GM23248 (cell line): ENCODE measurements around the gene CXorf58.

ENCODE experiments used
- EZH2 ChIP-seq: fragments of 200-600 bp; sonication (generic); IDR thresholded peaks from 2 replicates; pipeline ENCODE4 v1.6.1; 2018; ENCODE audit warnings: antibody characterized with exemption, mild to moderate bottlenecking; ENCODE audit not compliant: insufficient read depth, poor library complexity, severe bottlenecking
- EZH2phosphoT487 ChIP-seq: fragments of 200-600 bp; sonication (generic); IDR thresholded peaks from 2 replicates; pipeline ENCODE4 v1.6.1; 2018; ENCODE audit warnings: antibody characterized with exemption, moderate library complexity, mild to moderate bottlenecking, low read depth; ENCODE audit not compliant: insufficient read depth

DNA sequence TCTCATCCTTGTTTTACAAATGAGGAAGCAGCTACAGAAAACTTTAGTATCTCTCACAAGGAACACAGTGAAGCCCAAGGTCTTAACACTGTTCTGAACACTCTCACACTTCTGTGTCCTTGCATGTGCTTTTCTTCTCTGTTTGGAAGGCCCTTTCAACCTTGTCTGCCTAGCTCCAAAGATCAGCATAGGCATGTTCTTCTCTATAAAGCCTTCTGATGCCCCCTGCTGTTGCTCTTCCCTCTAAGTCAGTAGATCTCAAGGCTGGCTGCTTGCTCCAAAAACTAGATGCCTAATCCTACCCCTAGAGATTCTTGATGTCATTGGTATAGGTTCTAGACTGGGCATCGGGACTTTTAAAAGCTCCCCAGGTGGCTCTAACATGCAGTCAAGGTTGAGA lies 6.0 kb upstream of the CXorf58 start:
- TF ChIP-seq EZH2phosphoT487 (no peak), EZH2 (no peak)
